ENCODE data around the gene CTDP1. TPM values are rescaled to one million over a fixed set of nuclear protein-coding genes. Genes with fewer than 3 reads are reported as not detected.

CTDP1 gene
- total and polyA plus RNA-seq, 9 of the 15 experiments (the other 6 are each of a cell fraction or from before 2014, with no cell fraction given), result 0.07 to 19.2 (median 4.0) TPM

- intact Hi-C loops (cut with micrococcal nuclease) (no loop called here), in situ Hi-C loops (cut with MboI) (no loop called here)
- no peak overlapping the region for H3K9ac ChIP-seq (ENCODE audit: insufficient read depth in 1 of 2, low read depth in 2 of 2, low read length in 2 of 2)
- H3K36me3 ChIP-seq (ENCODE audit: control insufficient read depth, insufficient read depth, low read length), result peaks cover 28% of the 10 kb centered on the region; the same call in 2 of the 3 replicates
- no TSS peak for BruUV-seq (replicated peaks)
- H3K27me3 ChIP-seq (ENCODE audit: control insufficient read depth in 2 of 2, insufficient read depth in 2 of 2, low read length in 2 of 2), result no peaks in the 10 kb centered on the region
- H3K79me2 ChIP-seq (ENCODE audit: control insufficient read depth, insufficient read depth, low read length), result no peaks in the 10 kb centered on the region
- no peaks in the 10 kb centered on the region for H3K9me1 ChIP-seq (ENCODE audit: control insufficient read depth, insufficient read depth, low read length)
- ATAC-seq, result no peak
- H3K4me1 ChIP-seq (replicated peaks in 1 of 2; ENCODE audit: control insufficient read depth in 2 of 2, insufficient read depth in 2 of 2, low read length in 2 of 2), result no peaks in the 10 kb centered on the region
- DNase-seq (ENCODE audit: extremely low read depth in 1 of 4, low spot score in 3 of 4), result no peak
- no peak for FAIRE-seq
- no peak overlapping the region for H3K4me2 ChIP-seq (ENCODE audit: insufficient read depth, low read length)
- H3K4me3 ChIP-seq, result no peak overlapping the region
- no peaks in the 10 kb centered on the region for H4K20me1 ChIP-seq (replicated peaks; ENCODE audit: control insufficient read depth, insufficient read depth, low read length)
- H2AFZ ChIP-seq (ENCODE audit: low read depth, low read length), result no peak overlapping the region
- ChIA-PET CTCF (ENCODE audit: low intra/inter-chr PET ratio) (no interaction called here), POLR2A (no interaction called here)
- H3K27ac ChIP-seq (ENCODE audit: extremely low read depth, low read depth, low read length), result no peak overlapping the region
- 95% methylated on average over 7 of the region's 24 CpGs for WGBS (ENCODE audit: insufficient coverage, low coverage, missing lambda C conversion rate)
- peaks cover 3% of the 10 kb centered on the region for H3K9me3 ChIP-seq (replicated peaks; ENCODE audit: control insufficient read depth, insufficient read depth, low read depth, low read length)
- TF ChIP-seq NFATC3 (IDR thresholded peaks at IDR 0.05) (no peak), ZSCAN29 (IDR thresholded peaks at IDR 0.05) (no peak), ATF7 (IDR thresholded peaks at IDR 0.05) (no peak), MTF1 (CRISPR knock-in tag; IDR thresholded peaks at IDR 0.05; ENCODE audit: borderline replicate concordance) (no peak), SMAD1 (IDR thresholded peaks at IDR 0.05; ENCODE audit: low read depth, low read length, partially characterized antibody) (no peak), SMARCC2 (IDR thresholded peaks at IDR 0.05; ENCODE audit: low read depth) (no peak), PTRF (tag; IDR thresholded peaks at IDR 0.05) (no peak), SFPQ (IDR thresholded peaks at IDR 0.05; ENCODE audit: low read depth, low read length) (no peak), ZNF512 (tag; IDR thresholded peaks at IDR 0.05) (no peak), ZNF407 (IDR thresholded peaks at IDR 0.05; ENCODE audit: low read depth) (no peak), MIER1 (IDR thresholded peaks at IDR 0.05; ENCODE audit: low read depth) (no peak), JUN (IDR thresholded peaks at IDR 0.05; ENCODE audit: borderline replicate concordance, low read depth, low read length) (no peak), JUN (CRISPR knock-in tag; IDR thresholded peaks at IDR 0.05; ENCODE audit: borderline replicate concordance) (no peak)
Observed at GRCh38 chr18:79736846-79737245, 57.2 kb downstream of the CTDP1 start.
